Colonic mucosa (tissue), 4 donors: ENCODE data around the gene L3MBTL1. TPM values are rescaled to one million over a fixed set of nuclear protein-coding genes. Genes with fewer than 3 reads are reported as not detected.
A peak's percentile ranks its signal among the peaks of the same experiment; 100 is the strongest.

Source experiments
- DNase-seq: peaks from one replicate; pipeline ENCODE4 v3.0.0-alpha.2; 2020
- H3K27ac ChIP-seq: fragments of 200-600 bp; one replicate; pipeline ENCODE4 v1.8.0; 2021
- H3K27me3 ChIP-seq: fragments of 200-600 bp; one replicate; pipeline ENCODE4 v1.8.0; 2021
- H3K36me3 ChIP-seq: fragments of 200-600 bp; one replicate; pipeline ENCODE4 v1.8.0; 2021
- H3K4me1 ChIP-seq: fragments of 200-600 bp; one replicate; pipeline ENCODE4 v1.8.0; 2021; ENCODE audit warnings: mild to moderate bottlenecking
- H3K4me3 ChIP-seq: fragments of 200-600 bp; one replicate; pipeline ENCODE4 v1.8.0; 2021
- H3K9ac ChIP-seq, 2 donors: one replicate each; pipeline ENCODE4 v1.7.0; 2013; ENCODE audit warnings: control low read depth in 2 of 2, low read depth in 2 of 2, low read length in 2 of 2
- H3K9me3 ChIP-seq: fragments of 200-600 bp; one replicate; pipeline ENCODE4 v1.8.0; 2021
- intact Hi-C: fragments of 100-400 bp; cut with DNase I; formaldehyde crosslinking; loops from one replicate; pipeline ENCODE4 v1.14.1; 2022
- total RNA-seq, 2 donors: library from RNA; stranded (reverse); fragmentation: NEBNext Ultra II Directional in 1 of 2; extraction: Animal tissue kit (Norgen Biotek cat#: 25700) in 1 of 2; gene quantifications; one replicate each; pipeline ENCODE4 v1.2.1, GENCODE V29; 2021
- TF ChIP-seq, protein P1 (sequence below): fragments of 200-600 bp; IDR thresholded peaks from one replicate; pipeline ENCODE4 v1.8.0; 2022; ENCODE audit warnings: antibody characterized with exemption, mild to moderate bottlenecking
- donor health status: healthy.
- donor health status: DM: no; HTN: no; CAD: no.
- donor health status: DM: no; HTN: no; CAD: no.

Gene L3MBTL1
- total RNA-seq, 2 donors from 2014 or later, result 4.5 to 8.8 TPM

GRCh38 chr20:43558412-43559146, 51.1 kb downstream of the L3MBTL1 start, which contains the start of gene SGK2:
Gene SGK2, plus strand, starts transcription at chr20:43559027. Its CDS starts 7,469 bp downstream, at chr20:43566496.
- Histone ChIP-seq H3K9me3 (no peaks in the 10 kb centered on the region), H3K27me3 (no peaks in the 10 kb centered on the region), H3K9ac (peak within 1 kb of the TSS; percentile 75 to 87), H3K36me3 (no peaks in the 10 kb centered on the region), H3K27ac (peak within 1 kb of the TSS; percentile 93), H3K4me3 (peak within 1 kb of the TSS; percentile 22), H3K4me1 (no peaks in the 10 kb centered on the region)
- peak; percentile 91 for DNase-seq
- intact Hi-C loops, result no loop called here
- TF ChIP-seq, protein P1, sequence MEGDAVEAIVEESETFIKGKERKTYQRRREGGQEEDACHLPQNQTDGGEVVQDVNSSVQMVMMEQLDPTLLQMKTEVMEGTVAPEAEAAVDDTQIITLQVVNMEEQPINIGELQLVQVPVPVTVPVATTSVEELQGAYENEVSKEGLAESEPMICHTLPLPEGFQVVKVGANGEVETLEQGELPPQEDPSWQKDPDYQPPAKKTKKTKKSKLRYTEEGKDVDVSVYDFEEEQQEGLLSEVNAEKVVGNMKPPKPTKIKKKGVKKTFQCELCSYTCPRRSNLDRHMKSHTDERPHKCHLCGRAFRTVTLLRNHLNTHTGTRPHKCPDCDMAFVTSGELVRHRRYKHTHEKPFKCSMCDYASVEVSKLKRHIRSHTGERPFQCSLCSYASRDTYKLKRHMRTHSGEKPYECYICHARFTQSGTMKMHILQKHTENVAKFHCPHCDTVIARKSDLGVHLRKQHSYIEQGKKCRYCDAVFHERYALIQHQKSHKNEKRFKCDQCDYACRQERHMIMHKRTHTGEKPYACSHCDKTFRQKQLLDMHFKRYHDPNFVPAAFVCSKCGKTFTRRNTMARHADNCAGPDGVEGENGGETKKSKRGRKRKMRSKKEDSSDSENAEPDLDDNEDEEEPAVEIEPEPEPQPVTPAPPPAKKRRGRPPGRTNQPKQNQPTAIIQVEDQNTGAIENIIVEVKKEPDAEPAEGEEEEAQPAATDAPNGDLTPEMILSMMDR, result no peak

GRCh38 chr20:43559147-43559987, 51.9 kb downstream of the L3MBTL1 start:
- DNase-seq, result peak; percentile 40
- Histone ChIP-seq H3K4me1 (no peaks in the 10 kb centered on the region), H3K9ac (peak overlapping the region; percentile 75 to 87), H3K27ac (peak overlapping the region; percentile 93), H3K4me3 (peak overlapping the region; percentile 22), H3K9me3 (no peaks in the 10 kb centered on the region), H3K36me3 (no peaks in the 10 kb centered on the region), H3K27me3 (no peaks in the 10 kb centered on the region)
- intact Hi-C loops, result no loop called here
- TF ChIP-seq, protein P1, result no peak

DNA sequence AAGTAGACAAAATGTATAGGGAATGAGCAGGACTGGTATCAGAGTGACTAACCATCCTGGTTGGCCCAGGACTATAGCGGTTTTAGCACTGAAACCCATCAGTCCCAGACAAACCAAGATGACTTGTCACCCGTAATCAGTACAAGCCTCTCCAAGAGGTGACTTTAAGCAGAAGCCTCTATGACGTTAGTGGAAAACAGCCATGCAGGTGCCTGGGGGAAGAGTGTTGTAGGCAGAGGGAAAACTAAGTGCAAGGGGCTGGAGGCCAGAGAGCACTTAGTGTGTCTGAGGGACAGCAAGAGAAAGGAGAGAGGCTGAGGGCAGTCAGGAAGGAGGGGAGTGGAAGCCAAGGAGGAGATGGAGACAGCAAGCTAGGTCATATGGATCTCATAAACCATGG, 53.5 kb downstream of the L3MBTL1 start:
- Histone ChIP-seq H3K4me1 (no peaks in the 10 kb centered on the region), H3K9ac (peak overlapping the region in 1 of 2 donors; percentile 34), H3K27ac (no peak overlapping the region), H3K27me3 (no peaks in the 10 kb centered on the region), H3K36me3 (no peaks in the 10 kb centered on the region), H3K9me3 (no peaks in the 10 kb centered on the region), H3K4me3 (no peak overlapping the region)
- intact Hi-C loops, result no loop called here
- TF ChIP-seq, protein P1, result no peak
- DNase-seq, result no peak

DNA sequence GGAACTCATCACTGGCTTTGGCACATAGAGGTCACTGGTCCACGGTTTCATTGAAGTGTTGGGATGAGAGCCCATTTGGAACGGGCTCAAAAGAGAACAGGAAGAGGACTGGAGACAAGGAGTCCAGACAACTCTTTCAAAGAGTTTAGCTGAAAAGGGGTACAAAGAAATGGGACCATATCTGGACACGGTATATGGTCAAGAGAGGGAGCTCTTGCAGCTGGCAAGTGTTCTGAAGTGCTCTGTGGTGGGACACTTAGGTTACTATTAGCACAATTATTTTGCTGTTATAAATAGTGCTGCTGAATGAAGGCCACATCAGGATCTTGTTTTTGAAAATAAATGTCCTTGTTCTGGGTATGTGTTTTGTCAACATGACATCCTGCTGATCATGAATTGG, 55.9 kb downstream of the L3MBTL1 start:
- intact Hi-C loops, result no loop called here
- DNase-seq, result no peak
- Histone ChIP-seq H3K9ac (no peak overlapping the region), H3K36me3 (no peaks in the 10 kb centered on the region), H3K4me3 (no peak overlapping the region), H3K9me3 (no peaks in the 10 kb centered on the region), H3K27ac (no peak overlapping the region), H3K27me3 (no peaks in the 10 kb centered on the region), H3K4me1 (no peaks in the 10 kb centered on the region)
- TF ChIP-seq, protein P1, result no peak

DNA sequence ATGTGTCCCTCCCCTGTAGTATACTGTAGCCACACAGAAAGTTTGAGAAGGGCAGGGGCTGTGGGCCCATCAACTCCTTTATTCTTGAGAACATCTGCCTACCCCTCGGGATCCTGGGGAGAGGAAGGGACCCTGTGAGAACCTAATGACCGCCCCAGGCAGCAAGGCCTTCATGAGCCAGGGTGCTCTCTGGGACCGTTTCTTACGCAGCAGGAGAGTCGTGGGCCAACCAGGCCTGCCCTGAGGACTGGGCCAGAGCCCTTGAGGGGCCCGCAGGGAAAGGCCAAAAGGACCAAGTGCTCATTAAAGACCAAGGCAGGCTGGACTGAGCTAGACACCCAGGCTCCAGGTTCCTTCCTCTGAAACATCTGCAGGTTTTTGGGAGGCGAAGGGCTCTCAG, 56.5 kb downstream of the L3MBTL1 start:
- Histone ChIP-seq H3K4me3 (no peak overlapping the region), H3K9ac (no peak overlapping the region), H3K4me1 (no peaks in the 10 kb centered on the region), H3K36me3 (no peaks in the 10 kb centered on the region), H3K27ac (no peak overlapping the region), H3K9me3 (no peaks in the 10 kb centered on the region), H3K27me3 (no peaks in the 10 kb centered on the region)
- no peak for DNase-seq
- intact Hi-C loops, result no loop called here
- TF ChIP-seq, protein P1, result no peak
